Measurements from ENCODE around the gene KNDC1. TPM values are rescaled to one million over a fixed set of nuclear protein-coding genes. Genes with fewer than 3 reads are reported as not detected.

Gene KNDC1
- polyA plus RNA-seq, 1 donor from 2014 or later: 4.3 TPM

DNA sequence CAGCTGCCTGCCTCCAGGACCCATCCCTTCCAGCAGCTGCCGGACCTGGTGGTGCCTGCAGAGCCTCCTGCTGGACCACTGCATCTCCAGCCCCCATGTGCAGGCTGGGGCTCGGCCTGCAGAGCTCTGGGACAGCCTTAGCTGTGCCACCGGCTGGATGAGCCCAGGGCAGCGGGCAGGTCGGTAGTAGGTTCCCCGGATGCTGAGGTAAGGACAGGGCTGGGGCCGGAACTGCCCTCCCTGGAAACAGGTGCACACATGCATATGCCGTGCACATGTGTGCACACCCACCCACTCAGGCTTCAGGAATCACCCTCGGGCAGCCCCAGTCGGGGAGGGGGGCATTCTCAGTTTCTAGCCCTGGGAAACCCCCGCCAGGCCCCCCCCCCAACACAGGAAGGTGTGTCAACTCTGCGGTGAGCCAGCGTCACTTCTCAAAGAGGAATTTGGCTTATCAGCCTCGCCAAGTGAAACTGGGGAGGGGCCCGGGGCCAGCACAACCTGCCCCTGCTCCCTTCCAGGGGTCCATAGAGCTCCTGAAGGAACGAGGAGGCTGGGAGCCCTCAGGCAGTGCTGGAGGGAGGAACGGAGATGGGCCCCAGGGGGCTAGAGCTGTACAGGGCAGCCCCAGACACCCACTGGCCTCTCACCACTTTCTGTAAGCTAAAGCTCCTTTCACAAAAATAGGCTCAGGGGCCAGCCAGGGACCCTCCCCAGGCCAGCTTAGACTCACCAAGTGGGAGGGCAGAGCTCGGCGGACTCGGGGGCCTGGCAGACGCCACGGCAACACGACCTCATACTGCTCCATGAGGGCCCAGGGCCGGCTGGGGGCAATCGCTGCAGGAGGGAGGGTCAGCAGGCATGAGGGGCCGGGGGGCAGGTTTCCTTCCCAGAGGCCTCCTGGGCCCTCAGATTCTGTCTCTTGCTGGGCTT lies 115.0 kb downstream of the KNDC1 start:
- Histone ChIP-seq H3K36me3 (ENCODE audit: insufficient read depth, low read length) (no peaks in the 10 kb centered on the region), H3K27ac (ENCODE audit: low read length) (no peak overlapping the region), H3K4me2 (ENCODE audit: low read length) (no peak overlapping the region), H3K9me3 (ENCODE audit: low read length) (no peaks in the 10 kb centered on the region), H3K4me3 (ENCODE audit: low read length) (no peak overlapping the region), H2AFZ (ENCODE audit: low read depth, low read length) (no peak overlapping the region), H4K20me1 (ENCODE audit: insufficient read depth) (no peaks in the 10 kb centered on the region), H3K9me2 (ENCODE audit: insufficient read depth, low read length) (no peaks in the 10 kb centered on the region), H3K27me3 (ENCODE audit: insufficient read depth, low read depth, low read length) (peaks cover 10% of the 10 kb centered on the region), H3F3A (ENCODE audit: insufficient read depth, low read length, poor library complexity, severe bottlenecking) (no peaks in the 10 kb centered on the region), H3K79me2 (replicated peaks; ENCODE audit: insufficient read depth, low read length) (no peaks in the 10 kb centered on the region), H3K9ac (ENCODE audit: low read length) (no peak overlapping the region)
- TF ChIP-seq, protein P1, sequence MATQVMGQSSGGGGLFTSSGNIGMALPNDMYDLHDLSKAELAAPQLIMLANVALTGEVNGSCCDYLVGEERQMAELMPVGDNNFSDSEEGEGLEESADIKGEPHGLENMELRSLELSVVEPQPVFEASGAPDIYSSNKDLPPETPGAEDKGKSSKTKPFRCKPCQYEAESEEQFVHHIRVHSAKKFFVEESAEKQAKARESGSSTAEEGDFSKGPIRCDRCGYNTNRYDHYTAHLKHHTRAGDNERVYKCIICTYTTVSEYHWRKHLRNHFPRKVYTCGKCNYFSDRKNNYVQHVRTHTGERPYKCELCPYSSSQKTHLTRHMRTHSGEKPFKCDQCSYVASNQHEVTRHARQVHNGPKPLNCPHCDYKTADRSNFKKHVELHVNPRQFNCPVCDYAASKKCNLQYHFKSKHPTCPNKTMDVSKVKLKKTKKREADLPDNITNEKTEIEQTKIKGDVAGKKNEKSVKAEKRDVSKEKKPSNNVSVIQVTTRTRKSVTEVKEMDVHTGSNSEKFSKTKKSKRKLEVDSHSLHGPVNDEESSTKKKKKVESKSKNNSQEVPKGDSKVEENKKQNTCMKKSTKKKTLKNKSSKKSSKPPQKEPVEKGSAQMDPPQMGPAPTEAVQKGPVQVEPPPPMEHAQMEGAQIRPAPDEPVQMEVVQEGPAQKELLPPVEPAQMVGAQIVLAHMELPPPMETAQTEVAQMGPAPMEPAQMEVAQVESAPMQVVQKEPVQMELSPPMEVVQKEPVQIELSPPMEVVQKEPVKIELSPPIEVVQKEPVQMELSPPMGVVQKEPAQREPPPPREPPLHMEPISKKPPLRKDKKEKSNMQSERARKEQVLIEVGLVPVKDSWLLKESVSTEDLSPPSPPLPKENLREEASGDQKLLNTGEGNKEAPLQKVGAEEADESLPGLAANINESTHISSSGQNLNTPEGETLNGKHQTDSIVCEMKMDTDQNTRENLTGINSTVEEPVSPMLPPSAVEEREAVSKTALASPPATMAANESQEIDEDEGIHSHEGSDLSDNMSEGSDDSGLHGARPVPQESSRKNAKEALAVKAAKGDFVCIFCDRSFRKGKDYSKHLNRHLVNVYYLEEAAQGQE (IDR thresholded peaks at IDR 0.05; ENCODE audit: borderline replicate concordance): no peak
- no peak for TF ChIP-seq EZH2 (IDR thresholded peaks at IDR 0.05; ENCODE audit: borderline replicate concordance, insufficient read depth, low read length, poor library complexity, severe bottlenecking)
- TF ChIP-seq EP300 (conservative IDR thresholded peaks at IDR 0.05; ENCODE audit: poor library complexity, severe bottlenecking): no peak

DNA sequence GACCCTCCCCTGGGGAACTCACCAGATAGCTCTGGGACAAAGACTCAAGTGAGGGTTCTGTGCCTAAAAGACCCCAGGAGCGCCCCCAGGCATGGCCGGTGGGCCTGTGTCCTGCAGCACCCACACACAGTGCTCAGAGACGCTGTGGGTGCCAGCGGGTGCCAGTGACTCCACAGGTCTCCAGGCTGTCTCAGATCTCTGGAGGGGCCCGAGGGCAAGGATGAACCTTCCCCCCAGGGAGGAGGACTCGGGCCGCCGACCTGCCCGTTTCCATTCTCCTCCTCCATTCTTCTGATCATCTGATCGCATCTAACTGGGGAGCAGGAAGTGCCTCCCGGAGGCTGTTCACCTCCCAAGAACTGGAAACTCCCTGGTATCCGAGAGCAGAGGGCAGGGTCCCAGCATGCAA lies 115.7 kb downstream of the KNDC1 start:
- no peak overlapping the region for H3K9ac ChIP-seq (ENCODE audit: low read length)
- TF ChIP-seq, protein P2, sequence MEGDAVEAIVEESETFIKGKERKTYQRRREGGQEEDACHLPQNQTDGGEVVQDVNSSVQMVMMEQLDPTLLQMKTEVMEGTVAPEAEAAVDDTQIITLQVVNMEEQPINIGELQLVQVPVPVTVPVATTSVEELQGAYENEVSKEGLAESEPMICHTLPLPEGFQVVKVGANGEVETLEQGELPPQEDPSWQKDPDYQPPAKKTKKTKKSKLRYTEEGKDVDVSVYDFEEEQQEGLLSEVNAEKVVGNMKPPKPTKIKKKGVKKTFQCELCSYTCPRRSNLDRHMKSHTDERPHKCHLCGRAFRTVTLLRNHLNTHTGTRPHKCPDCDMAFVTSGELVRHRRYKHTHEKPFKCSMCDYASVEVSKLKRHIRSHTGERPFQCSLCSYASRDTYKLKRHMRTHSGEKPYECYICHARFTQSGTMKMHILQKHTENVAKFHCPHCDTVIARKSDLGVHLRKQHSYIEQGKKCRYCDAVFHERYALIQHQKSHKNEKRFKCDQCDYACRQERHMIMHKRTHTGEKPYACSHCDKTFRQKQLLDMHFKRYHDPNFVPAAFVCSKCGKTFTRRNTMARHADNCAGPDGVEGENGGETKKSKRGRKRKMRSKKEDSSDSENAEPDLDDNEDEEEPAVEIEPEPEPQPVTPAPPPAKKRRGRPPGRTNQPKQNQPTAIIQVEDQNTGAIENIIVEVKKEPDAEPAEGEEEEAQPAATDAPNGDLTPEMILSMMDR (IDR thresholded peaks at IDR 0.05; ENCODE audit: poor library complexity, severe bottlenecking): no peak
- TF ChIP-seq EP300 (conservative IDR thresholded peaks at IDR 0.05; ENCODE audit: poor library complexity, severe bottlenecking) (no peak), MXI1 (conservative IDR thresholded peaks at IDR 0.05; ENCODE audit: poor library complexity, severe bottlenecking) (no peak), RAD21 (conservative IDR thresholded peaks at IDR 0.05) (no peak), TAF1 (IDR thresholded peaks at IDR 0.05; ENCODE audit: low read depth) (no peak), SMC3 (conservative IDR thresholded peaks at IDR 0.05; ENCODE audit: poor library complexity) (no peak), POLR2AphosphoS5 (IDR thresholded peaks at IDR 0.05) (no peak), EZH2 (IDR thresholded peaks at IDR 0.05; ENCODE audit: borderline replicate concordance, insufficient read depth, low read length, poor library complexity, severe bottlenecking) (no peak)
- TF ChIP-seq, protein P1 (IDR thresholded peaks at IDR 0.05; ENCODE audit: borderline replicate concordance): no peak
- no peak overlapping the region for H3K4me2 ChIP-seq (ENCODE audit: low read length)
- no peaks in the 10 kb centered on the region for H3K36me3 ChIP-seq (ENCODE audit: insufficient read depth, low read length)
- no peak overlapping the region for H3K4me3 ChIP-seq (ENCODE audit: low read length)
- H3F3A ChIP-seq (ENCODE audit: insufficient read depth, low read length, poor library complexity, severe bottlenecking): no peaks in the 10 kb centered on the region
- H3K9me2 ChIP-seq (ENCODE audit: insufficient read depth, low read length): no peaks in the 10 kb centered on the region
- H3K27me3 ChIP-seq (ENCODE audit: insufficient read depth, low read depth, low read length): peaks cover 10% of the 10 kb centered on the region
- H3K27ac ChIP-seq (ENCODE audit: low read length): no peak overlapping the region
- H3K79me2 ChIP-seq (replicated peaks; ENCODE audit: insufficient read depth, low read length): no peaks in the 10 kb centered on the region
- H3K9me3 ChIP-seq (ENCODE audit: low read length): no peaks in the 10 kb centered on the region
- no peaks in the 10 kb centered on the region for H4K20me1 ChIP-seq (ENCODE audit: insufficient read depth)
- no peak overlapping the region for H2AFZ ChIP-seq (ENCODE audit: low read depth, low read length)
